CD4-positive, alpha-beta T cell treated with Interleukin-4 for 1 hour (primary cell): ENCODE results near the gene BCKDK.

Experiments used
- DNase-seq, 2 donors: peaks; one replicate each; pipeline ENCODE4 v3.0.0-alpha.2; 2020 to 2022

The BCKDK gene

DNA sequence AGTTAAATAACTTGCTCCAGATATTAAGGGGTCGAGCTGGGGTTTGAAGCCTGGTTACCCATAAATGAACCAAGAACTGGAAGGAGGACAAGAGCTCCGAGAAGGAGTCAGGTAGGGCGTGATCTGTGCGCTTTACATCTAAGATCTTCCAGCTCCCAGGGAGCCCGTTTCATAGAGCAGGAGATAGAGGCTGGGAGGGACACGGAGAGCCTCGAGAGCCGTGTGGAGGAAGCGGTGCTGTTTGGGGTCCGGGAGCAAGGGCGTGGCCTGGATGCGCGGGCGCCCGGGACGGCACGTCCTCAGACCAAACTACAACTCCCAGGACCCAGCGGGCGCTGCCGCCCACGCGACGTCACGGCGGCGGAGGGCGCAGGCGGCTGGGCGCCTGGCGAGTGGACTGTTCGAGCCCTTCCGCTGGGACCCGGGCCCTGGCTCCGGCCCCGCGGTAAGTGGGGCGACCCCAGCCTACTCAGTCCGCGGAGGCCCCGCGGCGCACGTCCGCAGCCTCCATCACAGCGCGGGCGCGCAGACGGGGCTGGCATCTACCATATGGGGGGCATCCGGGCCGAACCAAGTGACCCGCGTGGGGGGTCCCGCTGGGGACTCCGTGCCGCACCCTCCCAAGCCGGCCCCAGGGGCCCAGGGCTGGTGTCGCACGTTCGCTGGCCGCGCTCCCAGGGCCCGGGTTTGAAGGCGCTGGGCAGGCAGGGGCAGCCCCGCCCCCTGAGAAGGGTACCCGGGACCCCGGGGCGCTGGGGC is at the start of gene BCKDK:
TSS of gene BCKDK (plus strand) at position 352 of the 759 bp plus-strand sequence. CDS start 838 bp downstream, outside the sequence.
- peak; percentile 56 to 65 for DNase-seq

DNA sequence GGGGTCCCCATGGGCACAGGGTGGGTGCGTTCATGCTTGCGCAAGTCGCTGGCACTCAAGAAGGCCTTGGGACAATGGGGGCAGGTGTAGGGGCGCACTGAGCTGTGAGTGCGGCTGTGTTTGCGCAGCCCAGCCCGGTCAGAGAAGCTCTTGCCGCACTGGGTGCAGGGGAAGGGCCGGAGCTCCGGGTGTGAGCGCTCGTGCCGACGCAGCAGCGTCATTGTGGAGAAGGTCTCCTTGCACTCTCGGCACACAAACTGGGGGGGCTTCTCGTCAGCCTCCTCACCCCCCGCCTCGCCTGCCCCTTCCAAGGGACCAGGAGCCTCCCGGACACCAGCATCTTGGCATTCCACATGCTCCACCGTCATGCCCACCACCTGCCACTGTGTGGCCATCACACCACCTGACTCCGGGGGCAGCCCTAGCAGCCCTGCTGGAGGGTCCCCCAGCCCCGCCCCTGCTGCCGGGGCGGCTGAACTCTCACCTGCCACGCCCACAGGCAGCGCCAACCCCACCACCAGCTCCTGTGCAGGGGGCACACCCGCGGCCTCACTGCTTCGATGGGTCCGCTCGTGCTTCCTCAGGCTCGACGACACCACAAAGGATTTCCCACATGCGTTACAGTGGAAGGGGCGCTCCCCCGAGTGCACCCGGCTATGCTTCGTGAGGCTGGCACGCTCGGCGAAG is 46.9 kb upstream of the BCKDK start:
- no peak for DNase-seq

DNA sequence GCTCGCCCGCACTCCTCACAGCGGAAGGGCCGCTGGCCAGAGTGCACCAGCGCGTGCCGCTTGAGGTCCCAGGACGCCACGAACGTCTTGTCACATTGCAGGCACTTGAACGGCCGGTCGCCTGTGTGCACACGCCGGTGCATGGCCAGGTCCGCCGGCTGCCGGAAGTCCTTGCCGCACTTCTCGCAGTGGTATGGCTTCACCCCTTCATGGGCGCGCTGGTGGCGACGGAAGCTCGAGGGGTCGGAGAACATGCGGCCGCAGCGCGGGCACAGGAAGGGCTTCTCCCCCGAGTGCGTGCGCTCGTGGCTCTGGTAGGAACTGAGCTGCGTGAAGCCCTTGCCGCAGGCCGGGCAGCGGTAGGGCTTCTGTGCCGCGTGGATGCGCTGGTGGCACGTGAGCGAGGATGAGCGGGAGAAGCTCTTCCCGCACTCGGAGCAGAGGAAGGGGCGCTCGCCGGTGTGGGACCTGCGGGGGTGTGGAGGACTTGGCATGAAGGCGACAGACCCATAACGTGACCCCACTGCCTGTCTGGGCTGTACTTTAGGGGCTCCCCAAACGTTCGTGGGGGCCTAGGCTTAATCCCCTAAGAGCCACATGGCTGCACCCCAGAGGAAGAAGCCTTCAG is 46.3 kb upstream of the BCKDK start:
- DNase-seq: no peak

DNA sequence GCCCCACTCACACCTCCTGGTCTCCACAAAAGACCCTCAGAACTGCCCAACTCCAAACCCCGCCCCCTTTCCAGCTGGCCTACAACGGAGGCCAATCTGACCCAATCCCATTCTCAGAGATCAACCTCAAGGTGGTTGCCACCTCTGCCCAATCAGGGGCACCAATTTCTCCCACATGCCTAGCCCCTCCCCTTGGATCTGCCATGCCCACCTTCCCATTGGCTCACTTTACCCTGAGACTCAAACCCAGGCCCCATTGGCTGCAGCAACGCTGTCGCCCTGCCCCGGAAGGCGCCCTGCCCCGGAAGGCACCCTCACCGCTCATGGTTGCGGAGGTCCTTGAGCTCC is 44.7 kb upstream of the BCKDK start:
- no peak for DNase-seq

DNA sequence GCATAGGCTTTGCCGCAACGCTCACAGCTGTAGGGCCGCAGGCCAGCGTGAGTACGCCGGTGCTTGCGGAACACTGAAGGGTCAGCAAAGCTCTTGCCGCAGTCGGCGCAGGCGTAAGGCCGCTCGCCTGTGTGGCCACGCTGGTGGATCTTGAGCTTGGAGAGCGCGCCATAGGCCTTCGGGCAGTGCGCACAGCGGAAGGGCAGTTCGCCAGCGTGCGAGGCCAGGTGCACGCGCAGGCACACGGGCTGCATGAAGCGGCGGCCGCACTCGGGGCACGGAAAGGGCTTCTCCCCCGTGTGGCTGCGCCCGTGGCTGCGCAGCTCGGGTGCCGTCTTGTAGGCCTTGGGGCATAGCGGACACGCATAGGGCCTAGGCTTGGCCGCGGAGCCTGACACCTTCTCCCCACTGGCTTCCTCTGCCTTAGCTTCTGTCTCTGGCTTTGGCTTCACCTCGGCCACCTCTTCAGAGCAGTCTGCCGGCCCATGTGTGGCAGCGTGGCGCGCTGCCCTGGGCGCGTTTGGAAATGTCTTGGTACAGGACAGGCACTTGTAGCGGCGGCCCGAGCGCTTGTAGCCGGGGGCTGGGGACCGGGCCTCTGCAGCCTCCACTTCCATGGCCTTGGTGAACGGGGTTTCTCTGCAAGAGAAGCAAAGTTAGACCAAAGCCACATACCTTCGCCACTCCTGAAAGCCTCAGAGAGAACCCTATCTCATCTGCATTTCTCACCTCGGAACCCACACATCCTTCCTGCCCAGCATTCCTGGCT is 44.2 kb upstream of the BCKDK start:
- DNase-seq: peak; percentile 35

DNA sequence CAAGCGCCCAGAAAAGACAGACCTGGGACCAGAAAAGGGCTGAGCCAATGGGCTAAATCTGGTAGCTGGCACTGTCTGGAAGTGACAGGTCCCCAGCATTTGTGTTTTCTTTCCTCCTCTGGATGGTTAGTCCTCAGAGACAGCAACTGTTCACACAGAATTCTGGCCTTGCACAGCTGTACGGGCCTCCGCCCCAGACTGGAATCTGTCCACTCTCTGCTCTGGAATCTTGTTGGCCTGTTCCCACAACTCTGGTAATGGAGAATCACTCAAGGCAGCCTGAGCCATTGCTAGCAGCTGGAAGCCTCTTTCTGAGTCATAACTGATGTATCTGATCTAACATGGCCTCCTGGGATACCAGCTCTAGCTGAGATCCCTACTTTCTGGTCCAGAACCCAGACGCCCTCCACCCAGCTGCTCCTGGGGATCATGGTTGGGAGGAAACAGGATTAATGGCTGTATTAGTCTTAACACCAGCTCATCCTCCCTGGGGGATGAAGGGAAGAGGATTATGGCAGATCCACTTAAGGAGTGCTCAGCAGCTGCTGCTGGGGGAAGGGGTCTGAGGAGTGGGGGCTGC is 43.2 kb upstream of the BCKDK start:
- DNase-seq: no peak

DNA sequence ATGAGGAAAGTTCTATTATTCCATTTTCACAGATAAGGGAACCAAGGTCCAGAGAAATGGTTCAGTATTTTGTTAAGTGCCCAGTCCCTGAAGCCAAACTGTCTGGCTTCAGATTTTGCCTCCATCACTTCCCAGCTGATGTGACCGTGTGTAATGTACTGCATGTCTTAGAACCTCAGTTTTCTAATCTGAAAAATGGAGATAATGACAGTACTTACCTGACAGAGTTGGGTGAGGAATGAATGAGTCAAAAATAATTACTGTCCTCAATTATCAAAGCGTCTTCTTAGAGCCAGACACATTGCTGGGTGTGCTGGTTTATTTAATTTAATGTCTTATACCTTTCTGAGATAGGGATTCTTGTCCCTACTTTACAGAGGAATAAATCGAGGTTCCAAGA is 40.8 kb upstream of the BCKDK start:
- no peak for DNase-seq

DNA sequence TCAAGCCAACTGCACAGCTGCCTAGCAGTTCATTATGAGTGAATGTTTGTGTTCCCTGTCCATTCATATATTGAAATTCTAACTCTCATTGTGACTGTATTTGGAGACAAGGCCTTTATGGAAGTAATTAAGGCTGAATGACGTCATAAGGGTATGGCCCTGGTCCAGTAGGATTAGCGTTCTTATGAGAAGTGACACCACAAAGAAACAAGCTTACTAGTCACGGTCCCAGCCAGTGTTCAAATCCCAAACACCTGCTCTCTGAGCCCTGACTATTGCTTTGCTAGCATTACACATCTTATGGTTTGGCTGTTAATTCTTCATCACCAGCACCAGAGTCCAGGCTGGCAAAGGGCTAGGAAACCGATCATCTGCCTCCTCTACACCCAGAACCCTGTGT is 36.3 kb upstream of the BCKDK start:
- DNase-seq: no peak

DNA sequence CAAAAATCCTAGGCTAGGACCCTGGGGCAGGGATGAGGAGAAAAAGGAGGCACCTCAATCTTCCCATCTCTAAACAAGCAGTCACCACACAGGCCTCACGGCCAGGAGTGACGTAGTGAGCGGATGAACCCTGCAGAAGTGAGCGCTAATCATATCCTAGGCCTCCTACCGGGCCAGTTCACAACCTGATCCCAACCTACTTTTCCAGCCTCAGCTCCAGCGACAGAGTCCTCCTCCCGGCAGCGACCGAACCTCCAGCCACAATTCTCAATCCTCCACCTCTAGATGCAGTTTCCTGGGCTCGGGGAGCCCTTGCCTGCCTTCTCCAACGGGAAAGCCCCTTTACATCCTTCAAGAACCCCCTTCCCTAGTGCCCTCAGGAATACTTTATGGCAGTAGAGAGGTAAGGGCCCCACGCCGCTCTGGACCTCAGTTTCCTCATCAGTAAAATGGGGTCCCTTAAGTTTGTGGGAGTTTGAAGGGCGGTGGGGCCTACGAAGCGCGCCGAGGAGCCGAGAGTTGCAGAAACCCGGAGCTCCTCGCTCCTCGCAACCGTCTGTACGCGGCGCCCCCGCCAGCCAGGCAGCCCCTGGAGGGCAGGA is 35.5 kb upstream of the BCKDK start:
- peak in 1 of 2 donors; percentile 31 for DNase-seq

DNA sequence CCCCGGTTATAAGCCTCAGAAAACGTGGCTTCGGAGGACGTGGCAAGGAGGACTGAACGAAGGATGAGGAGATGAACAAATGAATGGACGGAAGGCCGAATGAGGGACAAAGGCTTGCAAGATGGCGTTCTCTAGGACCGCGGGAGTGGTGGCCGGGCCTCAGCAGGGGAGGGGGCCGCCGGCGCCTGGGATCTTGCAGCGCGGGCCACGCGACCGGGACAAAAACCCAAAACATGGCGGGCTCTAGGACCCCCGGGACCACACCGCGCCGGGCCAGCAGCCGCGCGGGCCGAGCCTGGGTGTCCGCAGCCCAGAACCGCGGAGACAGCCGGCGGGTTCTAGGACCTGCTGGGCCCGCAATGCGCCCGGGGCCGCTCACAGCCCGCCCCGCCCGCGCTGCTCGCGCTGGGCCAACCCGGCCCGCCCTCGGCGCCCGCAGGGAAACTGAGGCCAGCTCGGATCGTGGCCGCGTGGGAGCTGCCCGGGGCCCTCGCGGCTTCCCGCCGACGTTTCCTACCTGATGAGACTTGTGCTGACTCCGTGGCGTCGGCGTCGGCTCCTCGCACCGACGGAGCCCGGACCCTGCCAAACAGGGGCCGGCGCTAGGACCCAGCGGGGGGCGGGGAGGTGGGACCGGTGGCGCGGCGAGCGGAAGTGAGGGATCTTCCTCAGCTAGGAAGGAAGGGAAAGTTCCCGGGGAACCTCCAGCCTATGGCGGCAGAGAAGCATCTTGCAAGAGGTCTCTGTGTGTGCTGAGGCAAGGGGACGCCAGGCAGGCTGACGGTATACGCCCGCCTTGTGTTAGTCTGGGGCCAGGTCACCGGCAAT is 34.8 kb upstream of the BCKDK start:
- peak; percentile 81 to 86 for DNase-seq

DNA sequence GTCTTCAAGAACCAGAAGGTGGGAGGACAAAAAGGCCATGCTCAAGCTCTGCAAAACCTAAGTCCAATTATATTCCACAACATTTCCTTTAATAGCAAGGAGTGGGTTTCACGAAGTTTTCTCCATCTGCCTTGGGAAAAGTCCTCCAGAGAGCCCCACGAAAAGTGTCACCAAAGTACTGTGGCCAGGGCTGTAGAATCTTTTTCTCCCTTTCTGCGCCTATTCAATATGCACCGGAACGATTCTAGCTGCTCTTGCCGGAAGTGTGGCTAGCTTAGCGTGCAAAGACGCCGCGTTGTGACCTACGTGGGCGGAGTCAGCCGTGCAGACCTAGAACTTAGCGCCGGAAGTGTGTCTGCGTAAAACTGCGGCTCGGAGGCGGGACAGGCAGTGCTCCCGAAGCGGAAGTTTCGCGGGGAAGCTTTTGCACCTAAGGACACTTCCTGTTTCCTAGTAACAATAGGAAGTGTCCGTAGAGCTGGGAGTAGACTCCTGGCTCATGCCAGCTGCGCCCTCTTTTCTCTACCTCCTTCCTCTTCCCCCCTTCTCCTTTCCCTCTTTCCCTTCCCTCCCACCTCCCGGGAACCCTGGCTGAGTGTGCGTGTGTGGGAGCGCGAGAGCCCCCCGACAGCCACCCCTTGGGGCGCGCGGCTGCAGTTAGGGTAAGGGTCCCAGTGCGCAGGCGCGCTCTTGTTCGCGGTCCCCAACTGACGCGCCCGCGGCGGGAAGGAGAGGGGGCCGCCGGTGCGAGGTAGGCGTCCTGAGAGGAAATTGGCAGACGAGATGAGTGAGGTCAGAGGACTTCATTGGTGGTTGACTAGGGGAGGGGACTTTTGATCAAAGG is 34.0 kb upstream of the BCKDK start, which contains the start of the genes ZNF646 and ZNF668:
TSS of gene ZNF646 (plus strand) at position 453 of the 844 bp plus-strand sequence. CDS start 1,903 bp downstream, outside the sequence.
TSS of gene ZNF668 (minus strand) at position 271 of the 844 bp plus-strand sequence. CDS start 9,781 bp downstream, outside the sequence.
- DNase-seq: peak; percentile 99

DNA sequence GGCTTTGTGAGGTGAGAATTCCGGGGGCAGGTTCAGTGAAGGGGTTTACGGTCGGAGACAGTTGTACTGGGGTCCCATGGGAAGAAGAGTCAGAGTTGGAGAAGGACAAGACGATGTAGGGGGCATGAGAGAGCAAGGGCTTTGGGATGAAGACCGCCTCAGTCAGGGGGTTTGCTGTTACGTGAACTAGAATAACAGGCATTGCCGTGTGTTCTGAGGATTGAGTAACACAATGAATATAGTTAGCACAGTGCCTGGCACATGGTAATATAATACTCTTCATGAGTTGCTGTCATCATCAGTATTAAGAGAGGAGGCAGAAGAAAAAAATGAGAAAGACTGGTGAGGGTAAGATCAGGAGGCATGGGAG is 33.4 kb upstream of the BCKDK start:
- DNase-seq: no peak

DNA sequence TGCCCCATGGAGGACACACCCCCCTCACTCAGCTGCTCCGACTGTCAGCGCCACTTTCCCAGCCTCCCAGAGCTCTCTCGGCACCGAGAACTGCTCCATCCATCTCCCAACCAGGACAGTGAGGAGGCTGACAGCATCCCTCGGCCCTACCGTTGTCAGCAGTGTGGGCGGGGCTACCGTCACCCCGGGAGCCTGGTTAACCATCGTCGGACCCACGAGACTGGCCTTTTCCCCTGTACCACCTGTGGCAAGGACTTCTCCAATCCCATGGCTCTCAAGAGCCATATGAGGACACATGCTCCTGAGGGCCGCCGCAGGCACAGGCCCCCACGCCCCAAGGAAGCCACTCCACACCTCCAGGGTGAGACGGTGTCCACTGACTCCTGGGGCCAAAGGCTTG is 31.9 kb upstream of the BCKDK start:
- no peak for DNase-seq

DNA sequence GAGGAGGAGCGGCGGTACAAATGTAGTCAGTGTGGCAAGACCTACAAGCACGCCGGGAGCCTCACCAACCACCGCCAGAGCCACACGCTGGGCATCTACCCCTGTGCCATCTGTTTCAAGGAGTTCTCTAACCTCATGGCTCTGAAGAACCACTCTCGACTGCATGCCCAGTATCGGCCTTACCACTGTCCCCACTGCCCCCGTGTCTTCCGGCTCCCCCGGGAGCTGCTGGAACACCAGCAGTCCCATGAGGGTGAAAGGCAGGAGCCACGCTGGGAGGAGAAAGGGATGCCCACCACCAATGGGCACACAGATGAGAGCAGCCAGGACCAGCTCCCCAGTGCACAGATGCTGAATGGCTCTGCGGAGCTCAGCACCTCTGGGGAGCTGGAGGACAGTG is 31.2 kb upstream of the BCKDK start:
- DNase-seq: no peak

DNA sequence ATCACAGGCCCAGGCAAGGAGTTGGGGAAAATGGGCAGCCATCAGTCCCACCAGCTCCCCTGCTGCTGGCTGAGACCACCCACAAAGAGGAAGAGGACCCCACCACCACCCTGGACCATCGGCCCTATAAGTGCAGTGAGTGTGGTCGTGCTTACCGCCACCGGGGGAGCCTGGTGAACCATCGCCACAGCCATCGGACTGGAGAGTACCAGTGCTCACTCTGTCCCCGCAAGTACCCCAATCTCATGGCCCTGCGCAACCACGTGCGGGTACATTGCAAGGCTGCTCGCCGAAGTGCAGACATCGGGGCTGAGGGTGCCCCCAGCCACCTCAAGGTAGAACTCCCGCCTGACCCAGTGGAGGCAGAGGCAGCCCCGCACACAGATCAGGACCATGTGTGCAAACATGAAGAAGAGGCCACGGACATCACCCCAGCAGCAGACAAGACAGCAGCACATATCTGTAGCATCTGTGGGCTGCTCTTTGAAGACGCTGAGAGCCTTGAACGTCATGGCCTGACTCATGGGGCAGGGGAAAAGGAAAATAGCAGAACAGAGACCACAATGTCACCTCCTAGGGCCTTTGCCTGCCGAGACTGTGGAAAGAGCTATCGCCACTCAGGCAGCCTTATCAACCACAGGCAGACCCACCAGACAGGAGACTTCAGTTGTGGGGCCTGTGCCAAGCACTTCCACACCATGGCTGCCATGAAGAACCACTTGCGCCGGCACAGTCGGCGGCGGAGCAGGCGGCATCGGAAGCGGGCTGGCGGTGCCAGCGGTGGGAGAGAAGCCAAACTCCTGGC is 30.4 kb upstream of the BCKDK start:
- DNase-seq: no peak

DNA sequence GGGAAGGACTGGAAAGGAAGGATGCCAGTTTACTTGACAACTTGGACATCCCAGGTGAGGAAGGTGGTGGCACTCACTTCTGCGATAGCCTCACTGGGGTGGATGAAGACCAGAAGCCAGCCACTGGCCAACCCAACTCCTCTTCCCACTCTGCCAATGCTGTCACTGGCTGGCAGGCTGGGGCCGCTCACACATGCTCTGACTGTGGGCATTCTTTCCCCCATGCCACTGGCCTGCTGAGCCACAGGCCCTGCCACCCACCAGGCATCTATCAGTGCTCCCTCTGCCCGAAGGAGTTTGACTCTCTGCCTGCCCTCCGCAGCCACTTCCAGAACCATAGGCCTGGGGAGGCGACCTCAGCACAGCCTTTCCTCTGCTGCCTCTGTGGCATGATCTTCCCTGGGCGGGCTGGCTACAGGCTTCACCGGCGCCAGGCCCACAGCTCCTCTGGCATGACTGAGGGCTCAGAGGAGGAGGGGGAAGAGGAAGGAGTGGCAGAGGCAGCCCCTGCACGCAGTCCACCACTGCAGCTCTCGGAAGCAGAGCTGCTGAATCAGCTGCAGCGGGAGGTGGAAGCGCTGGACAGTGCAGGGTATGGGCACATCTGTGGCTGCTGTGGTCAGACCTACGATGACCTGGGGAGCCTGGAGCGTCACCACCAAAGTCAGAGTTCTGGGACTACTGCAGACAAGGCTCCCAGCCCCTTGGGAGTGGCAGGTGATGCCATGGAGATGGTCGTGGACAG is 29.4 kb upstream of the BCKDK start:
- DNase-seq: no peak

DNA sequence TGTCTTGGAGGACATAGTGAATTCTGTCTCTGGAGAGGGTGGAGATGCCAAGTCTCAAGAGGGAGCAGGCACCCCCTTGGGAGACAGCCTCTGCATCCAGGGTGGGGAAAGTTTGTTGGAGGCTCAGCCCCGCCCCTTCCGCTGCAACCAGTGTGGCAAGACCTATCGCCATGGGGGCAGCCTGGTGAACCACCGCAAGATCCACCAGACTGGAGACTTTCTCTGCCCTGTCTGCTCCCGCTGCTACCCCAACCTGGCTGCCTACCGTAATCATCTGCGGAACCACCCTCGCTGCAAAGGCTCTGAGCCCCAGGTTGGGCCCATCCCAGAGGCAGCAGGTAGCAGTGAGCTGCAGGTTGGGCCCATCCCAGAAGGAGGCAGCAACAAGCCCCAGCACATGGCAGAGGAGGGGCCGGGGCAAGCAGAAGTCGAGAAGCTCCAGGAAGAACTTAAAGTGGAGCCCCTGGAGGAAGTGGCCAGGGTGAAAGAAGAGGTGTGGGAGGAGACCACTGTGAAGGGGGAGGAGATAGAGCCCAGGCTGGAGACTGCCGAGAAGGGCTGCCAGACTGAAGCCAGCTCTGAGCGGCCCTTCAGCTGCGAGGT is 28.7 kb upstream of the BCKDK start:
- no peak for DNase-seq

DNA sequence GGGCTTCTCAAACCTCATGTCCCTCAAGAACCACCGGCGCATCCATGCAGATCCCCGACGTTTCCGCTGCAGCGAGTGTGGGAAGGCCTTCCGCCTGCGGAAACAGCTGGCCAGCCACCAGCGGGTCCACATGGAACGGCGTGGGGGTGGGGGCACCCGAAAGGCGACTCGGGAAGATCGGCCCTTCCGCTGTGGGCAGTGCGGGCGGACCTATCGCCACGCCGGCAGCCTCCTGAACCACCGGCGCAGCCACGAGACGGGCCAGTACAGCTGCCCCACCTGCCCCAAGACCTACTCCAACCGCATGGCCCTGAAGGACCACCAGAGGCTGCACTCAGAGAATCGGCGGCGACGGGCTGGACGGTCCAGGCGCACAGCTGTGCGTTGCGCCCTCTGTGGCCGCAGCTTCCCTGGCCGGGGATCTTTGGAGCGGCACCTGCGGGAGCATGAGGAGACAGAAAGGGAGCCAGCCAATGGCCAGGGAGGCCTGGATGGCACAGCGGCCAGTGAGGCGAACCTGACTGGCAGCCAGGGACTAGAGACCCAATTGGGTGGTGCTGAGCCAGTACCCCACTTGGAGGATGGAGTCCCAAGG is 28.1 kb upstream of the BCKDK start:
- DNase-seq: no peak
